ENCODE results near the gene SENP1. TPM values are rescaled to one million over a fixed set of nuclear protein-coding genes. Genes with fewer than 3 reads are reported as not detected.

SENP1 gene
- total and polyA plus RNA-seq, 2 experiments from 2014 or later, result 8.6 to 27.7 TPM

- Histone ChIP-seq H3K27me3 (ENCODE audit: insufficient read depth) (peaks cover 60% of the 10 kb centered on the region), H3K9me2 (ENCODE audit: insufficient read depth) (peaks cover 19% of the 10 kb centered on the region), H3K79me2 (replicated peaks; ENCODE audit: insufficient read depth) (no peaks in the 10 kb centered on the region), H3F3A (replicated peaks; ENCODE audit: low read depth) (no peaks in the 10 kb centered on the region), H2AFZ (peak overlapping the region; percentile 76), H3K4me1 (ENCODE audit: insufficient read depth) (peaks cover 19% of the 10 kb centered on the region), H3K27ac (ENCODE audit: low read depth) (peak overlapping the region; percentile 24), H3K4me3 (peak overlapping the region; percentile 39), H3K36me3 (ENCODE audit: insufficient read depth) (no peaks in the 10 kb centered on the region), H3K4me2 (peak overlapping the region; percentile 72), H4K20me1 (replicated peaks; ENCODE audit: insufficient read depth) (no peaks in the 10 kb centered on the region)
- peak overlapping the region; percentile 39 for H3K4me3 Mint-ChIP-seq
- peaks cover 40% of the 10 kb centered on the region for H3K27me3 Mint-ChIP-seq (ENCODE audit: insufficient read depth, low read depth, poor library complexity)
- peak; percentile 98 for DNase-seq (ENCODE audit: low spot score)
- peak; percentile 99 for ATAC-seq
- TF ChIP-seq POLR2AphosphoS5 (IDR thresholded peaks at IDR 0.05; ENCODE audit: low read depth) (peak; percentile 31; the same call in 1 of the 2 replicates), ZNF462 (CRISPR knock-in tag; IDR thresholded peaks at IDR 0.05) (peak; percentile 57; the same call in 1 of the 2 replicates), CTCF (conservative IDR thresholded peaks at IDR 0.05; ENCODE audit: low read depth in 2 of 2) (no peak)
- H3K36me3 Mint-ChIP-seq (ENCODE audit: low read depth), result no peaks in the 10 kb centered on the region
- peak overlapping the region; percentile 37 for H3K27ac Mint-ChIP-seq
- H3K4me1 Mint-ChIP-seq, result peaks cover 41% of the 10 kb centered on the region
- no peaks in the 10 kb centered on the region for H3K9me3 Mint-ChIP-seq
Observed at GRCh38 chr12:48037267-48037915, 68.5 kb downstream of the SENP1 start.
